Measurements from ENCODE around the gene ALMS1. TPM values are rescaled to one million over a fixed set of nuclear protein-coding genes. Genes with fewer than 3 reads are reported as not detected.
"Not testable (repeated sequence)": the region's sequence is repeated elsewhere in the genome, so short reads cannot be mapped to it uniquely, and the experiment has no call there.

The ALMS1 gene
- total RNA-seq, result 10 to 100 TPM; 11.7 to 16.6 TPM

- peak within 1 kb of the TSS; percentile 53 for H3K4me3 ChIP-seq
- H3K9me3 ChIP-seq, result no peaks in the 10 kb centered on the region
- H3K4me1 ChIP-seq, result no peaks in the 10 kb centered on the region
- intact Hi-C loops (cut with DNase I), result no loop called here
- TF ChIP-seq, protein P1, sequence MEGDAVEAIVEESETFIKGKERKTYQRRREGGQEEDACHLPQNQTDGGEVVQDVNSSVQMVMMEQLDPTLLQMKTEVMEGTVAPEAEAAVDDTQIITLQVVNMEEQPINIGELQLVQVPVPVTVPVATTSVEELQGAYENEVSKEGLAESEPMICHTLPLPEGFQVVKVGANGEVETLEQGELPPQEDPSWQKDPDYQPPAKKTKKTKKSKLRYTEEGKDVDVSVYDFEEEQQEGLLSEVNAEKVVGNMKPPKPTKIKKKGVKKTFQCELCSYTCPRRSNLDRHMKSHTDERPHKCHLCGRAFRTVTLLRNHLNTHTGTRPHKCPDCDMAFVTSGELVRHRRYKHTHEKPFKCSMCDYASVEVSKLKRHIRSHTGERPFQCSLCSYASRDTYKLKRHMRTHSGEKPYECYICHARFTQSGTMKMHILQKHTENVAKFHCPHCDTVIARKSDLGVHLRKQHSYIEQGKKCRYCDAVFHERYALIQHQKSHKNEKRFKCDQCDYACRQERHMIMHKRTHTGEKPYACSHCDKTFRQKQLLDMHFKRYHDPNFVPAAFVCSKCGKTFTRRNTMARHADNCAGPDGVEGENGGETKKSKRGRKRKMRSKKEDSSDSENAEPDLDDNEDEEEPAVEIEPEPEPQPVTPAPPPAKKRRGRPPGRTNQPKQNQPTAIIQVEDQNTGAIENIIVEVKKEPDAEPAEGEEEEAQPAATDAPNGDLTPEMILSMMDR (IDR thresholded peaks at IDR 0.05), result no peak
- no peaks in the 10 kb centered on the region for H3K27me3 ChIP-seq
- H3K36me3 ChIP-seq, result no peaks in the 10 kb centered on the region
- H3K9ac ChIP-seq (ENCODE audit: low read depth in 2 of 2, low read length in 2 of 2), result peak within 1 kb of the TSS; percentile 63 to 81
- peak; percentile 89 for DNase-seq
- H3K27ac ChIP-seq, result peak within 1 kb of the TSS; percentile 96
These were observed at the start of gene ALMS1 for GRCh38 chr2:73385504-73386341. Gene ALMS1 (plus strand): TSS chr2:73385836. CDS start chr2:73385869, 33 bp downstream.

DNA sequence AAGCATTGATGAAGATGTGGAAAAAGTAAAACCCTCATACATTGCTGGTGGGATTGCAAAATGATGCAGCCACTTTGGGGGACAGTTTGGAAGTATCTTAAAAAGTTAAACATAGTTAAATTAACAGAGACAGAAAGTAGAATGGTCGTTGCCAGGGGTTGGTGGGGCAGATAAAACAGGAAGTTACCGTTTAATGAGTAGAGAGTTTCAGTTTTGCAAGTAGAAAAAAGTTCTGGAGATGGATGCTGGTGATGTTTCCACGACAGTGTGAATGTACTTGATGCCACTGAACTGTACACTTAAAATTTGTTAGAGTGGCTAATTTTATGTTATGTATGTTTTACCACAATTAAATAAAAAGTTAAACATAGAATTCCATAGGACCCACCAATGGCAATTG lies 47.8 kb upstream of the ALMS1 start:
- Histone ChIP-seq H3K4me3 (no peak overlapping the region), H3K27me3 (no peaks in the 10 kb centered on the region), H3K36me3 (no peaks in the 10 kb centered on the region), H3K9me3 (no peaks in the 10 kb centered on the region), H3K27ac (no peak overlapping the region), H3K9ac (ENCODE audit: low read depth in 2 of 2, low read length in 2 of 2) (no peak overlapping the region), H3K4me1 (no peaks in the 10 kb centered on the region)
- DNase-seq, result no peak
- intact Hi-C loops (cut with DNase I), result no loop called here
- TF ChIP-seq, protein P1 (IDR thresholded peaks at IDR 0.05), result no peak

DNA sequence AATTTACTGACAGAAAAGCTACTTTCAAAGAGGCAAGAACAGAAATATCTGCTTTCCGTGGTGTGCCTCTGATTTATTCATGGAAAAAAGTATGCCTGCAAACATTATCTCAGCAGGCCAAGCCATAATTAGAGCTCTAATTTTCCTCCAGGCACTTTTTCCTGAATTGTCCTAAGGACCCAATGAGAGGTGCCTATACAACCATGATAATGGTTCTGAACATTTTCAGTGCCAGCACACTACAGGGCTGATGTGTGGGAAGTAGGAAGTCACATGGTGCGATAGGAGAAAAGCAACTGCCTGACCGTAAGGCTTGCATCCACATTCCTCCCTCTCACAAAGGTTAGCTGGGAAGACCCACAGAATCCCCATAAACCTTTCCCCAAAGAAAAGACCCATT lies 46.4 kb upstream of the ALMS1 start:
- H3K27me3 ChIP-seq, result no peaks in the 10 kb centered on the region
- H3K4me1 ChIP-seq, result no peaks in the 10 kb centered on the region
- TF ChIP-seq, protein P1 (IDR thresholded peaks at IDR 0.05), result no peak
- no peaks in the 10 kb centered on the region for H3K36me3 ChIP-seq
- H3K9me3 ChIP-seq, result no peaks in the 10 kb centered on the region
- no peak overlapping the region for H3K9ac ChIP-seq (ENCODE audit: low read depth in 2 of 2, low read length in 2 of 2)
- H3K27ac ChIP-seq, result no peak overlapping the region
- no peak for DNase-seq
- intact Hi-C loops (cut with DNase I), result no loop called here
- no peak overlapping the region for H3K4me3 ChIP-seq

- DNase-seq, result no peak
These were observed 44.6 kb upstream of the ALMS1 start for GRCh38 chr2:73341039-73341438.

GRCh38 chr2:73343992-73344391 lies 41.6 kb upstream of the ALMS1 start:
- Histone ChIP-seq H3K9ac (ENCODE audit: low read depth in 2 of 2, low read length in 2 of 2) (no peak overlapping the region), H3K9me3 (no peaks in the 10 kb centered on the region), H3K27me3 (no peaks in the 10 kb centered on the region), H3K36me3 (no peaks in the 10 kb centered on the region), H3K4me3 (no peak overlapping the region), H3K27ac (no peak overlapping the region), H3K4me1 (no peaks in the 10 kb centered on the region)
- TF ChIP-seq, protein P1 (IDR thresholded peaks at IDR 0.05), result no peak
- DNase-seq, result no peak
- intact Hi-C loops (cut with DNase I), result no loop called here

More at GRCh38 chr2:73341039-73341438, 44.6 kb upstream of the ALMS1 start:
- intact Hi-C loops (cut with DNase I), result no loop called here
- Histone ChIP-seq H3K9ac (ENCODE audit: low read depth in 2 of 2, low read length in 2 of 2) (no peak overlapping the region), H3K27ac (no peak overlapping the region), H3K4me1 (no peaks in the 10 kb centered on the region), H3K36me3 (no peaks in the 10 kb centered on the region), H3K4me3 (no peak overlapping the region), H3K9me3 (no peaks in the 10 kb centered on the region), H3K27me3 (no peaks in the 10 kb centered on the region)
- TF ChIP-seq, protein P1 (IDR thresholded peaks at IDR 0.05), result no peak

DNA sequence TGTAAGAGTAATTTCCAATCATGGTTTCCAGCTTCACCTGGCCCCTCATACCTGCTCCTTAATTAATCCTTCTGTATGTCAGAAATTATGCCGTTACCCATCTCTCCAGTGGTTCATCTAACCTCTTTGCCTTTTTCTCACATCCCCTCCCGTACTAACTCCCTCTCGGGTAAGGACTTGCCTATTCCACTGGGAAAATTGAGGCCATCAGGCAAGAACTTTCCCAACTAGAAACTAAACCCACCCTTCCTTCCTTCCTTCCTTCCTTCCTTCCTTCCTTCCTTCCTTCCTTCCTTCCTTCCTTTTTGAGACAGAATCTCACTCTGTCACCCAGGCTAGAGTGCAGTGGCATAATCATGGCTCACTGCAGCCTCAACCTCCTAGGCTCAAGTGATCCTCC lies 40.9 kb upstream of the ALMS1 start:
- H3K4me3 ChIP-seq; H3K36me3 ChIP-seq; H3K27ac ChIP-seq; H3K9ac ChIP-seq (ENCODE audit: low read depth in 2 of 2, low read length in 2 of 2); intact Hi-C loops (cut with DNase I); H3K4me1 ChIP-seq; DNase-seq; H3K27me3 ChIP-seq; H3K9me3 ChIP-seq: not testable (repeated sequence)
